ENCODE results near the gene TRIM37. TPM values are rescaled to one million over a fixed set of nuclear protein-coding genes. Genes with fewer than 3 reads are reported as not detected.

The TRIM37 gene
- total RNA-seq, 1 donor from 2014 or later = 19.3 TPM

DNA sequence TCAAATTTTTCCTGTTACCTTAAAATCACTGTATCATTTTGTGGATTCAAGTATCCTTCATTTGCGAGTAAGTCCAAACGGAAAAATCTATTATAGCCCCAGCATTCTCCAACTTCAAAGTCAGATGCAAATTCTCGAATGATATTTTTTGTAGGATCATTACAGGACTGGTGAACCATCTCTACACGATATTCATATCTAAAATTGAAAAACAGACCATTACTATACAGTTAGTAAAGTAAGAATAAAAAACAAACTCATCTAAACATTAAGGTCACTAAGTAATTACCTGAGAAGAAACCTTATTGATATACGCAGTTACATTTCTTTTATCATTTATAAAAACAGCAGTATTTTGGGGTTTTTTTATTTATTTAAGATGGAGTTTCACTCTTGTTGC lies 49.8 kb downstream of the TRIM37 start:
- Histone ChIP-seq H3K4me1 (no peaks in the 10 kb centered on the region), H3K4me3 (no peak overlapping the region), H3K9me3 (no peaks in the 10 kb centered on the region), H3K27ac (no peak overlapping the region), H3K27me3 (ENCODE audit: low read depth) (no peaks in the 10 kb centered on the region), H3K36me3 (peaks cover 91% of the 10 kb centered on the region)
- TF ChIP-seq, protein P1, sequence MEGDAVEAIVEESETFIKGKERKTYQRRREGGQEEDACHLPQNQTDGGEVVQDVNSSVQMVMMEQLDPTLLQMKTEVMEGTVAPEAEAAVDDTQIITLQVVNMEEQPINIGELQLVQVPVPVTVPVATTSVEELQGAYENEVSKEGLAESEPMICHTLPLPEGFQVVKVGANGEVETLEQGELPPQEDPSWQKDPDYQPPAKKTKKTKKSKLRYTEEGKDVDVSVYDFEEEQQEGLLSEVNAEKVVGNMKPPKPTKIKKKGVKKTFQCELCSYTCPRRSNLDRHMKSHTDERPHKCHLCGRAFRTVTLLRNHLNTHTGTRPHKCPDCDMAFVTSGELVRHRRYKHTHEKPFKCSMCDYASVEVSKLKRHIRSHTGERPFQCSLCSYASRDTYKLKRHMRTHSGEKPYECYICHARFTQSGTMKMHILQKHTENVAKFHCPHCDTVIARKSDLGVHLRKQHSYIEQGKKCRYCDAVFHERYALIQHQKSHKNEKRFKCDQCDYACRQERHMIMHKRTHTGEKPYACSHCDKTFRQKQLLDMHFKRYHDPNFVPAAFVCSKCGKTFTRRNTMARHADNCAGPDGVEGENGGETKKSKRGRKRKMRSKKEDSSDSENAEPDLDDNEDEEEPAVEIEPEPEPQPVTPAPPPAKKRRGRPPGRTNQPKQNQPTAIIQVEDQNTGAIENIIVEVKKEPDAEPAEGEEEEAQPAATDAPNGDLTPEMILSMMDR (IDR thresholded peaks at IDR 0.05) = no peak
- DNase-seq = no peak
- ATAC-seq = no peak
- intact Hi-C loops (cut with DNase I) = no loop called here

DNA sequence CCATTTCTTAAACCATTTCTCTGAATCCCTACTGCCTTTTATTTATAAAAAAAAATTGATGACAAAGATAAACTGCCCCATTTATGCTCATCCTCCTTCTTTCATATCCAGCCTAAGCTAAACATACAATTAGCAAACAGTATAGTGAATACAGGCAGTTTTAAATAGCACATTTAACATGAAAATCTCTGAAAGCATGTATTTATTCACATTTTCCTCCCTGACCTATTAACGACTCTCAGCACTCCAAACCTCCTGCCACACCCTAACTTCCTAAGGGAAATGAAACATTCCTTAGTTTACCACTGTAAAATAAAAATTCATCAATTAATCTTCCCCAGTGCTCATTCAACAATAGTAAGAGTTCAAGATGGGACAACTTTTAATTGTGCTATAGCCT lies 56.9 kb downstream of the TRIM37 start:
- H3K4me1 ChIP-seq = no peaks in the 10 kb centered on the region
- H3K27me3 ChIP-seq (ENCODE audit: low read depth) = no peaks in the 10 kb centered on the region
- no peaks in the 10 kb centered on the region for H3K9me3 ChIP-seq
- intact Hi-C loops (cut with DNase I) = no loop called here
- DNase-seq = no peak
- H3K4me3 ChIP-seq = no peak overlapping the region
- no peak for ATAC-seq
- no peak overlapping the region for H3K27ac ChIP-seq
- H3K36me3 ChIP-seq = peaks cover 89% of the 10 kb centered on the region
- TF ChIP-seq, protein P1 (IDR thresholded peaks at IDR 0.05) = no peak

DNA sequence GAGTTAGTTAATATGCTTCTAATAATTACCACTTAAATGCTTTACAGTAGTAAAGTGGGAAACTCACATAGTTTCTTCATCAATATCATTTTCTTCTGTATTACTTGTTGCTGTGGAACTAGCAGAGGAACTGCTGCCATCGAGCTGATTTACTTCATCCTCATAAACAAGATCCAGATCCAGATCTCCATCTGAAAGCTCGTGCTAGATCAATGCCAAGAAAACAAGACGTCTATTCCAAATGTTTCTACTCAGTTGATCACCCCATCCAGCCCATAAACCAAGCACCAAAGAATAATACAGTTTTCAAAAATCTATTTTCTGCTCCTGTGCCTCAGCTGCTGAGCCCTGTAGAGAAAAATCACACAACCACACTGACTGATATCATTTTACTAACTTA lies 59.1 kb downstream of the TRIM37 start:
- no peak overlapping the region for H3K27ac ChIP-seq
- H3K9me3 ChIP-seq = no peaks in the 10 kb centered on the region
- peaks cover 90% of the 10 kb centered on the region for H3K36me3 ChIP-seq
- DNase-seq (no peak), ATAC-seq (no peak)
- no peaks in the 10 kb centered on the region for H3K27me3 ChIP-seq (ENCODE audit: low read depth)
- no peaks in the 10 kb centered on the region for H3K4me1 ChIP-seq
- TF ChIP-seq, protein P1 (IDR thresholded peaks at IDR 0.05) = no peak
- intact Hi-C loops (cut with DNase I) = no loop called here
- H3K4me3 ChIP-seq = no peak overlapping the region

- TF ChIP-seq, protein P1 (IDR thresholded peaks at IDR 0.05) = no peak
- peaks cover 94% of the 10 kb centered on the region for H3K36me3 ChIP-seq
- ATAC-seq = no peak
These were observed 60.5 kb downstream of the TRIM37 start for GRCh38 chr17:59046192-59046591.

DNA sequence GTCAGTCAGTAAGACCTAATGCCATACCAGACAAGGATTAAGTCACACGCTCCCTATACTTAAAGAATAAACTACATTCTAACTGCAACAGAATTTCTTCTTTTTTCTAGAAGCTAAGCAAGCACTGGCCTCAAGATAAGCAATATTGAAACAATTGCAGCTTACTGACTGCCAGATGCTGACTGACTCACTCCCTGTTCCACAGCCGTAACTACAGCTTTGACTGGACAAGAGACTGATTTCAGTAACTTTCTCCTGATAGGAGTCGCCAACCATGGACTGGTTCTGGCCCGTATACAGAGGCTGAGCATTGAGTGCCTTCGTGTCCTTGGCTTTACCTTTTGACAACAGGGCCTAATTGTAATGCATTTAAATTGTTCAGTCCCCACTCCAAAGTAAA lies 67.9 kb downstream of the TRIM37 start:
- peaks cover 75% of the 10 kb centered on the region for H3K36me3 ChIP-seq
- TF ChIP-seq, protein P1 (IDR thresholded peaks at IDR 0.05) = no peak
- intact Hi-C loops (cut with DNase I) = no loop called here
- ATAC-seq = no peak
- H3K4me1 ChIP-seq = no peaks in the 10 kb centered on the region
- no peak for DNase-seq
- no peak overlapping the region for H3K27ac ChIP-seq
- H3K4me3 ChIP-seq = no peak overlapping the region
- no peaks in the 10 kb centered on the region for H3K27me3 ChIP-seq (ENCODE audit: low read depth)
- no peaks in the 10 kb centered on the region for H3K9me3 ChIP-seq

More at GRCh38 chr17:59046192-59046591, 60.5 kb downstream of the TRIM37 start:
- Histone ChIP-seq H3K4me3 (no peak overlapping the region), H3K4me1 (no peaks in the 10 kb centered on the region), H3K9me3 (no peaks in the 10 kb centered on the region), H3K27me3 (ENCODE audit: low read depth) (no peaks in the 10 kb centered on the region), H3K27ac (no peak overlapping the region)
- intact Hi-C loops (cut with DNase I) = no loop called here
- DNase-seq = no peak

DNA sequence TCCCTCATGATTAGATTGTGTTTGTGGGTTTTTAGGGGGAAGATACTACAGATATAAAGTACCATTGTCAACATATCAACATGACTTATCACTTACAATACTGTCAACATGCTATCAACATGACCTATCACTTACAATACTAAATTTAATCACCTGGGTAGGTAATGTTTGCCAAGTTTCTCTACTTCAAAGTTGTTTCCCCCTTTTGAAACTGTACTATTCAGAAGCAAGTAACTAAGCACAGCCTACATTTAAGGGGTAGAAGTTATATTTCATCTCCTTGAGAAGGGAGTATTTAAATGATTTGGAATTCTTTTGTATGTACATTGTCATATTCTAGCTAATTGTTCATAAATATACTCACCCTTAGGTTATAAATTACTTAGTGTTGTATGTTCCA lies 68.7 kb downstream of the TRIM37 start:
- TF ChIP-seq, protein P1 (IDR thresholded peaks at IDR 0.05) = no peak
- Histone ChIP-seq H3K27me3 (ENCODE audit: low read depth) (no peaks in the 10 kb centered on the region), H3K9me3 (no peaks in the 10 kb centered on the region), H3K27ac (no peak overlapping the region), H3K4me3 (no peak overlapping the region), H3K36me3 (peaks cover 68% of the 10 kb centered on the region), H3K4me1 (no peaks in the 10 kb centered on the region)
- intact Hi-C loops (cut with DNase I) = no loop called here
- ATAC-seq = no peak
- no peak for DNase-seq

All from lower lobe of right lung (tissue), 2 donors.